NT2/D1 (cell line): Measurements from ENCODE around the gene MRPS11.

Experiments
- SUZ12 ChIP-seq: IDR thresholded peaks from 2 replicates; pipeline ENCODE4 v1.6.1; 2011; ENCODE audit not compliant: insufficient read length, insufficient read depth; ENCODE audit errors: extremely low read depth
- YY1 ChIP-seq: IDR thresholded peaks from 2 replicates; pipeline ENCODE4 v1.6.1; 2011; ENCODE audit not compliant: insufficient read length, insufficient read depth
- ZNF274 ChIP-seq: IDR thresholded peaks from 2 replicates; pipeline ENCODE4 v1.6.1; 2011; ENCODE audit warnings: mild to moderate bottlenecking, low read depth, low read length

- no peak for TF ChIP-seq SUZ12
- no peak for TF ChIP-seq YY1
- no peak for TF ChIP-seq ZNF274
Observed at GRCh38 chr15:88419830-88420229, 47.7 kb upstream of the MRPS11 start.
